HepG2 (cell line): ENCODE results near the gene DAB1. TPM values are rescaled to one million over a fixed set of nuclear protein-coding genes. Genes with fewer than 3 reads are reported as not detected.

Experiments
- ATAC-seq: fragments of 200-7000 bp; cut with Tn5 transposase; 3 replicates; pipeline ENCODE4 v1.9.1; 2020; ENCODE audit warnings: mild to moderate bottlenecking, moderate library complexity
- BruUV-seq: library from RNA; stranded (reverse); fragments of 400-500 nt; replicated peaks from 2 replicates; lab custom pipeline; 2021; lab: Mats Ljungman, UMichigan
- CTCF ChIA-PET: fragments of 300-600 bp; formaldehyde crosslinking; extraction: SDS; loops from one replicate; lab custom pipeline; 2021; ENCODE audit warnings: low total read pairs, inconsistent platforms, low intra/inter-chr PET ratio; lab: Yijun Ruan, JAX
- POLR2A ChIA-PET: fragments of 350-600 bp; sonication (Branson Sonifier 250); formaldehyde crosslinking; loops from one replicate; lab custom pipeline; 2020; ENCODE audit warnings: antibody characterized with exemption, inconsistent platforms; lab: Yijun Ruan, JAX
- DNase-seq: peaks from one replicate; pipeline ENCODE4 v3.0.0-alpha.2; 2015; ENCODE audit warnings: low spot score
- FAIRE-seq: peaks from 3 replicates; lab custom pipeline; 2011; peaks lifted over from hg19 to GRCh38; lab: Jason Lieb, UNC
- H2AFZ ChIP-seq: one replicate; pipeline ENCODE4 v1.6.1; 2011; ENCODE audit warnings: low read length, inconsistent platforms
- H3K27ac ChIP-seq: fragments of 300-600 bp; 3 replicates; pipeline ENCODE4 v1.8.0; 2011; ENCODE audit warnings: mixed run types, mild to moderate bottlenecking, mixed read lengths, low read length, inconsistent platforms; ENCODE audit not compliant: insufficient read depth; ENCODE audit errors: extremely low read length
- H3K27me3 ChIP-seq, 2 experiments: fragments of 200-600 bp in 1 of 2; 2 replicates in 1 of 2; 3 replicates in 1 of 2; pipeline versions ENCODE4 v1.6.0 to v1.8.0; 2011; ENCODE audit warnings: low read length in 2 of 2, mild to moderate bottlenecking in 2 of 2, moderate library complexity in 2 of 2, inconsistent platforms in 1 of 2; ENCODE audit not compliant: insufficient read depth in 2 of 2, control insufficient read depth in 1 of 2
- H3K36me3 ChIP-seq, 2 experiments: fragments of 200-600 bp in 1 of 2; replicated peaks in 1 of 2; 2 replicates in 1 of 2; 3 replicates in 1 of 2; pipeline versions ENCODE4 v1.5.1 to v1.8.0; 2011; ENCODE audit warnings: low read length in 2 of 2, inconsistent platforms in 1 of 2; ENCODE audit not compliant: insufficient read depth in 2 of 2, control insufficient read depth in 1 of 2
- H3K4me1 ChIP-seq: 2 replicates; pipeline ENCODE4 v1.5.1; 2012; ENCODE audit warnings: low read length, inconsistent platforms; ENCODE audit not compliant: insufficient read depth
- H3K4me2 ChIP-seq: 2 replicates; pipeline ENCODE4 v1.6.0; 2011; ENCODE audit warnings: low read depth, low read length, inconsistent platforms
- H3K4me3 ChIP-seq, 3 experiments: fragments of 200-600 bp in 1 of 3; sonication (generic), shearing (Covaris generic) in 1 of 3; replicated peaks in 1 of 3; 2 replicates each; pipeline ENCODE4 v1.5.1; 2011 to 2016; ENCODE audit warnings: low read length in 3 of 3, inconsistent platforms in 2 of 3, low read depth in 2 of 3, mild to moderate bottlenecking in 2 of 3, control low read depth in 1 of 3, mixed read lengths in 1 of 3; ENCODE audit not compliant: insufficient read depth in 1 of 3
- H3K79me2 ChIP-seq: one replicate; pipeline ENCODE4 v1.6.1; 2011; ENCODE audit warnings: low read length, inconsistent platforms; ENCODE audit not compliant: insufficient read depth
- H3K9ac ChIP-seq: 2 replicates; pipeline ENCODE4 v1.6.0; 2011; ENCODE audit warnings: mild to moderate bottlenecking, low read depth, low read length, inconsistent platforms; ENCODE audit not compliant: insufficient read depth
- H3K9me3 ChIP-seq: 2 replicates; pipeline ENCODE4 v1.5.1; 2012; ENCODE audit warnings: mild to moderate bottlenecking, low read length
- H4K20me1 ChIP-seq: 2 replicates; pipeline ENCODE4 v1.6.0; 2011; ENCODE audit warnings: inconsistent platforms, mild to moderate bottlenecking, low read length, moderate library complexity; ENCODE audit not compliant: insufficient read depth
- NR2F2 ChIP-seq: IDR thresholded peaks from 2 replicates; pipeline ENCODE4 v1.6.1; 2012; ENCODE audit warnings: low read depth, inconsistent platforms, borderline replicate concordance
- SP4 ChIP-seq: sonication (generic); formaldehyde crosslinking; IDR thresholded peaks from 2 replicates; pipeline ENCODE4 v1.8.1; 2023; ENCODE audit warnings: mild to moderate bottlenecking, missing genetic modification reagents
- STAG1 ChIP-seq: sonication (generic); formaldehyde crosslinking; IDR thresholded peaks from 2 replicates; pipeline ENCODE4 v1.4.0; 2020; ENCODE audit warnings: missing genetic modification reagents
- TCF7L2 ChIP-seq: IDR thresholded peaks from 2 replicates; pipeline ENCODE4 v1.6.1; 2011; ENCODE audit warnings: mild to moderate bottlenecking, low read depth, low read length, moderate library complexity
- ZMYM3 ChIP-seq: sonication (generic); formaldehyde crosslinking; IDR thresholded peaks from 2 replicates; pipeline ENCODE4 v1.5.1; 2020; ENCODE audit warnings: mild to moderate bottlenecking, missing genetic modification reagents
- ZNF12 ChIP-seq: sonication (generic); formaldehyde crosslinking; IDR thresholded peaks from 2 replicates; pipeline ENCODE4 v1.5.0; 2020; ENCODE audit warnings: missing genetic modification reagents
- ZNF138 ChIP-seq: sonication (generic); formaldehyde crosslinking; IDR thresholded peaks from 2 replicates; pipeline ENCODE4 v1.5.0; 2020; ENCODE audit warnings: mild to moderate bottlenecking, low read depth, missing genetic modification reagents
- ZNF224 ChIP-seq: sonication (generic); formaldehyde crosslinking; IDR thresholded peaks from 2 replicates; pipeline ENCODE4 v1.5.0; 2020; ENCODE audit warnings: mild to moderate bottlenecking, missing genetic modification reagents
- ZNF720 ChIP-seq: sonication (generic); formaldehyde crosslinking; IDR thresholded peaks from 2 replicates; pipeline ENCODE4 v1.4.0; 2020; ENCODE audit warnings: missing genetic modification reagents
- WGBS: methylation state at CpG from one replicate; pipeline ENCODE4 v1.1.6; 2017; ENCODE audit warnings: low lambda C conversion rate; 5-methylcytosine and 5-hydroxymethylcytosine counted together
- in situ Hi-C: cut with HindIII; loops from 2 replicates; pipeline ENCODE4 v1.10.0; 2017; ENCODE audit warnings: low pct_unique_long_range_greater_than_20kb; ENCODE audit not compliant: extremely low pct_ligation_motif_present
- intact Hi-C: fragments of 100-400 bp; cut with micrococcal nuclease; formaldehyde crosslinking; loops from one replicate; pipeline ENCODE4 v1.10.0; 2022; ENCODE audit not compliant: unreplicated experiment
- polyA plus RNA-seq, 8 experiments: library from polyadenylated mRNA; depleted of rRNA in 3 of 8; stranded (reverse) in 7 of 8; unstranded in 1 of 8; fragments of >200 nt; fragmentation: Illumina TruSeq in 4 of 8; extraction: Trizol in 4 of 8; gene quantifications; 2 replicates each; pipeline versions ENCODE4 v1.2.1 to v1.2.3, GENCODE V29; 2011 to 2016; ENCODE audit warnings: low read depth in 4 of 8, missing spikeins in 1 of 8, mixed read lengths in 1 of 8; ENCODE audit not compliant: insufficient read depth in 1 of 8
- total RNA-seq, 5 experiments: library from RNA; depleted of rRNA; stranded (reverse); fragments of >200 nt; fragmentation: Illumina TruSeq; extraction: Trizol; gene quantifications; 2 replicates each; pipeline ENCODE4 v1.2.3, GENCODE V29; 2016; ENCODE audit warnings: low read depth in 1 of 5
- TF ChIP-seq, protein P1 (sequence below): sonication (generic); formaldehyde crosslinking; IDR thresholded peaks from 2 replicates; pipeline ENCODE4 v1.4.0; 2020; ENCODE audit warnings: low read depth, mild to moderate bottlenecking, missing genetic modification reagents
- TF ChIP-seq, protein P2 (sequence below): sonication (generic); formaldehyde crosslinking; conservative IDR thresholded peaks from 2 replicates; pipeline ENCODE4 v1.8.0; 2022; ENCODE audit warnings: low read depth, missing genetic modification reagents
- TF ChIP-seq, protein P3 (sequence below): sonication (generic); formaldehyde crosslinking; IDR thresholded peaks from 2 replicates; pipeline ENCODE4 v1.5.0; 2020; ENCODE audit warnings: mild to moderate bottlenecking, missing genetic modification reagents

DAB1 gene
- total and polyA plus RNA-seq, 2 of the 13 experiments (the other 11 are each of a cell fraction or from before 2014, with no cell fraction given), result 0.04 to 0.13 TPM

DNA sequence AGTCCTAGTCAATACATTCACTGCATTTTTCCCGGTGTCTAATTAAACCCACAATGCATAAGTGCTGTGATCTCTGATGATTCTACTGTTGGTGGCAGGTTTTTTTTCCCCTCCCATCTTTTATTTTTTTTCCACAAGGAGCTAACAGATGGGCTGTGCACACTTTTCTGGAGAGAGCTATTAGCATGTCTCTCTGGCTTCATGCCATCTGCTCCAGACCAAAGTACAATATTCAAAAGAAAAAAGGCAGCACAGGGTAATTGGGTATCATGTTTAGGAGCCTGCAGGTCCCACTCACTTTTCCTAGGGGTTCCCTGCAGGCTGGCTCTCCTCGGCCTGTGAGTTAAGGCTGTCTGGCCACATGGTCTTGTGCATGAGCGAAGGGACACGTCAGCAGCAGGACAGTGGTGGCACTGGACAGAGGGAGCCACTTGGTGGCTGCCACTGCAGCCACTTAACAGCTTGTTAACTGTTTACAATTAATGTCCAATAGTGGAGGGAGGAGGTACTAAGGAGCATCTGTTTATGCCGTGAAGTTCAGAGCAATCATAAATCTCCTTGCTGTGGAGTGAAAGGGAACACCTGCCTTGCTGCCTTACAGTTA, 404.5 kb downstream of the DAB1 start:
- ChIA-PET POLR2A (no interaction called here), CTCF (no interaction called here)
- Histone ChIP-seq H3K27me3 (no peaks in the 10 kb centered on the region; a peak in 1 of 5 replicates), H3K79me2 (no peaks in the 10 kb centered on the region), H3K4me1 (peaks cover 15% of the 10 kb centered on the region), H2AFZ (no peak overlapping the region), H3K4me2 (peak overlapping the region; percentile 14; the same call in 1 of the 2 replicates), H3K4me3 (no peak overlapping the region), H3K9me3 (no peaks in the 10 kb centered on the region), H4K20me1 (no peaks in the 10 kb centered on the region), H3K9ac (no peak overlapping the region), H3K36me3 (no peaks in the 10 kb centered on the region), H3K27ac (no peak overlapping the region)
- TF ChIP-seq ZNF224 (no peak), ZNF720 (CRISPR knock-in tag) (no peak), TCF7L2 (no peak), ZNF12 (CRISPR knock-in tag) (no peak), STAG1 (CRISPR knock-in tag) (0 out of 2 replicates have a peak, but pooled peaks have one; percentile 5), NR2F2 (no peak)
- whole genome bisulfite sequencing, result 56% methylated on average over 5 of the region's 5 CpGs
- intact Hi-C loops (no loop called here), in situ Hi-C loops (no loop called here)
- no TSS peak for BruUV-seq
- no peak for DNase-seq
- peak; percentile 47 for ATAC-seq
- FAIRE-seq, result no peak

DNA sequence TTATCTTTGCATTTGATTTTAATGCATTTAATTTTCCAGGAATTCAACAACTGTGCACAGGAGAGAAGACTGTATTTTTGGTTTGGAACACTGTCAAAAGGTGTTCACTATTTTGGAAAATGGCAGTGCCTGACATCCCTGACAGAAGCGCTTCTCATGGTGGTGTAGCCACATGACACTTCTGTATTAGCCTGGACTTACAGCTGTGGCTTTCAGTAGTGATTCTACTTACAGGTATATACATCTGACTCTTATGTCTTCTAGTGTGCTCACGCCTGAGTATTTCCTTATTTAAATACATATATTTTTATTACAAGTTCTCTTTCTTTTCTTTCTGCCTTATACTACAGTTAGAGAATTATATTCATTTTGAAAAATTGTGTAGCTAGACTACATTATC, 405.7 kb downstream of the DAB1 start:
- Histone ChIP-seq H3K4me1 (peaks cover 14% of the 10 kb centered on the region), H3K9me3 (no peaks in the 10 kb centered on the region), H3K79me2 (no peaks in the 10 kb centered on the region), H3K9ac (no peak overlapping the region), H4K20me1 (no peaks in the 10 kb centered on the region), H3K27me3 (no peaks in the 10 kb centered on the region; a peak in 1 of 5 replicates), H2AFZ (no peak overlapping the region), H3K36me3 (no peaks in the 10 kb centered on the region), H3K4me2 (no peak overlapping the region), H3K27ac (no peak overlapping the region), H3K4me3 (no peak overlapping the region)
- no TSS peak for BruUV-seq
- DNase-seq (no peak), FAIRE-seq (no peak), ATAC-seq (no peak)
- ChIA-PET CTCF (interaction anchor here (1.7 kb wide), 1 partner anchor 186 kb away, joined by 7 read pairs; no protein-coding TSS in a partner anchor), POLR2A (no interaction called here)
- WGBS, result 73% methylated on average over 2 of the region's 2 CpGs
- in situ Hi-C loops, result no loop called here
- intact Hi-C loops, result no loop called here
- TF ChIP-seq, protein P1, sequence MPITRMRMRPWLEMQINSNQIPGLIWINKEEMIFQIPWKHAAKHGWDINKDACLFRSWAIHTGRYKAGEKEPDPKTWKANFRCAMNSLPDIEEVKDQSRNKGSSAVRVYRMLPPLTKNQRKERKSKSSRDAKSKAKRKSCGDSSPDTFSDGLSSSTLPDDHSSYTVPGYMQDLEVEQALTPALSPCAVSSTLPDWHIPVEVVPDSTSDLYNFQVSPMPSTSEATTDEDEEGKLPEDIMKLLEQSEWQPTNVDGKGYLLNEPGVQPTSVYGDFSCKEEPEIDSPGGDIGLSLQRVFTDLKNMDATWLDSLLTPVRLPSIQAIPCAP (CRISPR knock-in tag), result no peak
- TF ChIP-seq, protein P2, sequence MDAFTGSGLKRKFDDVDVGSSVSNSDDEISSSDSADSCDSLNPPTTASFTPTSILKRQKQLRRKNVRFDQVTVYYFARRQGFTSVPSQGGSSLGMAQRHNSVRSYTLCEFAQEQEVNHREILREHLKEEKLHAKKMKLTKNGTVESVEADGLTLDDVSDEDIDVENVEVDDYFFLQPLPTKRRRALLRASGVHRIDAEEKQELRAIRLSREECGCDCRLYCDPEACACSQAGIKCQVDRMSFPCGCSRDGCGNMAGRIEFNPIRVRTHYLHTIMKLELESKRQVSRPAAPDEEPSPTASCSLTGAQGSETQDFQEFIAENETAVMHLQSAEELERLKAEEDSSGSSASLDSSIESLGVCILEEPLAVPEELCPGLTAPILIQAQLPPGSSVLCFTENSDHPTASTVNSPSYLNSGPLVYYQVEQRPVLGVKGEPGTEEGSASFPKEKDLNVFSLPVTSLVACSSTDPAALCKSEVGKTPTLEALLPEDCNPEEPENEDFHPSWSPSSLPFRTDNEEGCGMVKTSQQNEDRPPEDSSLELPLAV (CRISPR knock-in tag), result no peak
- no peak for TF ChIP-seq ZNF138 (CRISPR knock-in tag)
- TF ChIP-seq, protein P3, sequence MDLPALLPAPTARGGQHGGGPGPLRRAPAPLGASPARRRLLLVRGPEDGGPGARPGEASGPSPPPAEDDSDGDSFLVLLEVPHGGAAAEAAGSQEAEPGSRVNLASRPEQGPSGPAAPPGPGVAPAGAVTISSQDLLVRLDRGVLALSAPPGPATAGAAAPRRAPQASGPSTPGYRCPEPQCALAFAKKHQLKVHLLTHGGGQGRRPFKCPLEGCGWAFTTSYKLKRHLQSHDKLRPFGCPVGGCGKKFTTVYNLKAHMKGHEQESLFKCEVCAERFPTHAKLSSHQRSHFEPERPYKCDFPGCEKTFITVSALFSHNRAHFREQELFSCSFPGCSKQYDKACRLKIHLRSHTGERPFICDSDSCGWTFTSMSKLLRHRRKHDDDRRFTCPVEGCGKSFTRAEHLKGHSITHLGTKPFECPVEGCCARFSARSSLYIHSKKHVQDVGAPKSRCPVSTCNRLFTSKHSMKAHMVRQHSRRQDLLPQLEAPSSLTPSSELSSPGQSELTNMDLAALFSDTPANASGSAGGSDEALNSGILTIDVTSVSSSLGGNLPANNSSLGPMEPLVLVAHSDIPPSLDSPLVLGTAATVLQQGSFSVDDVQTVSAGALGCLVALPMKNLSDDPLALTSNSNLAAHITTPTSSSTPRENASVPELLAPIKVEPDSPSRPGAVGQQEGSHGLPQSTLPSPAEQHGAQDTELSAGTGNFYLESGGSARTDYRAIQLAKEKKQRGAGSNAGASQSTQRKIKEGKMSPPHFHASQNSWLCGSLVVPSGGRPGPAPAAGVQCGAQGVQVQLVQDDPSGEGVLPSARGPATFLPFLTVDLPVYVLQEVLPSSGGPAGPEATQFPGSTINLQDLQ (CRISPR knock-in tag), result no peak
- no peak for TF ChIP-seq ZMYM3 (CRISPR knock-in tag)
- TF ChIP-seq SP4 (CRISPR knock-in tag), result no peak
